ENCODE results near the gene TMA7.
"Not testable (repeated sequence)": the region's sequence is repeated elsewhere in the genome, so short reads cannot be mapped to it uniquely, and the experiment has no call there.

The TMA7 gene

DNA sequence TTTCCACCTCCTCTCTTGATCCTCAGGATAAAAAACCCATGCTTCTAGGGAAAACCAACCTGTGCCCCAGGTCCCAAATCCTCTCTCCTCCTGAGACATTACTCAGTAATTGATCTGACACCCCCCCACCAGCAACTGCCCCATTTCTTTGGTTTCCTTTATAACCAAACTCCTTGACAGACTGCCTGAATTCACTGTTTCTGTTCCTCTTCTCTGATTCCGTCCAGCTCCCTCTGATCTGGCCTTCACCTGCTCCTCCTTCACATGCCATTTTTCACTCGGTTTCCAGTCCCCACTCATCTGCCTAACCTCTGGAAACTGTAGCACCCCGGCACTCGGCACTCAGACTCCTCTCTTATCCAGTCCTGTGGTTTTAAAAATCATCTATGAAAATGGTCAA, 2.2 kb upstream of the TMA7 start:
- no peak for DNase-seq

- DNase-seq: no peak
Observed at GRCh38 chr3:48440590-48440958, 517 bp downstream of the TMA7 start.

GRCh38 chr3:48441940-48442339, 1.9 kb downstream of the TMA7 start:
- DNase-seq: no peak

- no peak for DNase-seq
Observed at GRCh38 chr3:48445277-48445882, 5.3 kb downstream of the TMA7 start.

DNA sequence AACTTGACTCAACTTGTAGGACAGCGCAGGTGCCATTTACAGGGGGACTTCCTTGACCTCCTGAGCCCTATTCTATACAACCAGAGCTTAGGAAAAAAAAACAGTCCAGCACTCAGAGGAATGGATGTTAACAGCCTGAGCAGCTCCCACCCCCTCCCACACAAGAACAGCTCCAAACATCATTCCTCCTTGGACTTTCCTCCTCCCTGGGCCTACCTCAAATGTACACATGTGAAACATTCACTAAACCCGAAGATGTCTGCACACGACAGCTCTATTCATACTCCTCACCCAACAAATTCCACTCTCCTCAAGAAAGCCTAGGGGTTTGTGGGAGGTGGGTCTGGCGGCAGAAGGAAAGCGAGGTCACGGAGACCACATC, 6.0 kb downstream of the TMA7 start:
- no peak for DNase-seq

- peak; percentile 82 for DNase-seq
Observed at GRCh38 chr3:48446425-48447193, 6.6 kb downstream of the TMA7 start, which contains the start of gene ATRIP. Gene ATRIP (plus strand): TSS chr3:48446737. CDS start chr3:48446846, 109 bp downstream.

- DNase-seq: no peak
Observed at GRCh38 chr3:48451270-48451669, 11.2 kb downstream of the TMA7 start.

GRCh38 chr3:48456456-48456855, 16.4 kb downstream of the TMA7 start:
- DNase-seq: no peak

DNA sequence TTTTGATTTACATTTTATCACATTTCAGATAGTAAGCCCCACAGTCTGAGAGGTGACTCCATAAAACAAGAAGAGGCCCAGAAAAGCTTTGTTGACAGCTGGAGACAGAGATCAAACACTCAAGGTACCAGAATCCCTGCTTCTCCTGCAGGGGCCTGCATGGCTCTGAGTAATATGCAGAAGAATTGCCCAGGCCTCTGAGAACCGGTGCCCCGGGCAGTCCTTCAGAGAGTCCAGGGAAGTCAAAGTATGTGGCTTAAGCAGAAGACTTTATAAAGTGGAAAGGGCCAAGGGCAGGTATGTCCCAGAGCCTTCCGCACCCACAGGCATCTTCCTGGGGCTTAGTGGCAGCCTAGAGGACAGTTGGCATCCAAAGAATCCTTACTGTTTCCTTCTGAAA, 19.3 kb downstream of the TMA7 start:
- DNase-seq: no peak

- DNase-seq: no peak
Observed at GRCh38 chr3:48459773-48460516, 19.9 kb downstream of the TMA7 start.

- no peak for DNase-seq
Observed at GRCh38 chr3:48460517-48460902, 20.5 kb downstream of the TMA7 start.

- not testable (repeated sequence) for DNase-seq
Observed at GRCh38 chr3:48461767-48462166, 21.7 kb downstream of the TMA7 start.

DNA sequence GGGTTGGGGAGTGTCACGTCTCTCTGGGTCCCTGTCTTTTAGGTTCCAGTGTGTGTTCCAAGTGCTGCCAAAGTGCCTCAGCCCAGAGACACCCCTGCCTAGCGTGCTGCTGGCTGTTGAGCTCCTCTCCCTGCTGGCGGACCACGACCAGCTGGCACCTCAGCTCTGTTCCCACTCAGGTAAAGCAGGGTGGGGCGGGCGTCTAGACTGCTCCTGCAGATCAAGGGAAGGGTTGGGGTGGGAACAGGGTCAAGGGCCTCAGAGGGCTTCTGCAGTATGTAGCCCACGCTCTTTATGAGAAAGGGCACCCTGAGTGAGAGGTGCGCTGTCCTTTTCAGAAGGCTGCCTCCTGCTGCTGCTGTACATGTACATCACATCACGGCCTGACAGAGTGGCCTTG, 23.6 kb downstream of the TMA7 start:
- no peak for DNase-seq

- DNase-seq: no peak
Observed at GRCh38 chr3:48464713-48465221, 24.7 kb downstream of the TMA7 start.

- no peak for DNase-seq
Observed at GRCh38 chr3:48465237-48465530, 25.1 kb downstream of the TMA7 start.

DNA sequence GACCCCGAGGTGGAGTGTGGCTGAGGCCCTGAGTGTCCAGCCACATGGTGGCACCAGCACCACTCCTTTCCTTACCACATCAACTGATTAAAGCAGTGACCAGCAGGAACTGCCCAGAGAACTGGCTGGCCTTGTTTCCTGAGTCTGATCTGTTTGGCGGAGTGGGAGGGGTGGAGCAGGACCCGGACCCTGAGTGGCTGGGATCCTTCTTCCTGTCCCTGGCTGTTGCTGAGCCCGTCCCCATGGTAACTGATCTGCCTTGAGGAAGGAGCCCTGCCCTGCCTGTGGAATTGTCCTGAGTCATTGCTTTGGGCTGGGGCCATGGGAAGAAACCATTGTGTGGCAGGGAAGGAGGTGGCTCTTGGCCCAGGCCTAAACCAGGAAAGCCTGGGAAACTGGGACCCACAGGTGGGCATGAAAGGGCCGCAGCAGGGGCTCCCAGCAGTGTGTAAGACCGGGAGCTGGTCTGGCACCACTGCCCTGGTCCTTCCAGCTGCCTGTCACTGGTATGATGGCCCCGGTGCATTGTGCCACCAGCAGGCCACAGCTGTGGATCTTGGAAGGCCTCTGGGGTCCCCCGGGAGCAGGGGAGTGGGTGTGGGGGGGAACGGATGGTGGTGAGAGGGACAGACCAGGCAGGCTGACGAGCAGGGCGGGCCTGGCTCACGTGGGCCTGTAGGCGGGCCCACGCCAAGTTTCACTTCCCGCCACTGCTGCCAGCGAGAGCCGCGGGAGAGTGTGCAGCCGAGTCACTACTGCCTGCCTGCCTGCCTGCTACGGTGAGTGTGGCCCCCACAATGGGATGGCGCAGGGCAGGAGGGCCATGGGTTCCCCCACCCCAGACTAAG, 25.7 kb downstream of the TMA7 start:
- peak; percentile 75 for DNase-seq

DNA sequence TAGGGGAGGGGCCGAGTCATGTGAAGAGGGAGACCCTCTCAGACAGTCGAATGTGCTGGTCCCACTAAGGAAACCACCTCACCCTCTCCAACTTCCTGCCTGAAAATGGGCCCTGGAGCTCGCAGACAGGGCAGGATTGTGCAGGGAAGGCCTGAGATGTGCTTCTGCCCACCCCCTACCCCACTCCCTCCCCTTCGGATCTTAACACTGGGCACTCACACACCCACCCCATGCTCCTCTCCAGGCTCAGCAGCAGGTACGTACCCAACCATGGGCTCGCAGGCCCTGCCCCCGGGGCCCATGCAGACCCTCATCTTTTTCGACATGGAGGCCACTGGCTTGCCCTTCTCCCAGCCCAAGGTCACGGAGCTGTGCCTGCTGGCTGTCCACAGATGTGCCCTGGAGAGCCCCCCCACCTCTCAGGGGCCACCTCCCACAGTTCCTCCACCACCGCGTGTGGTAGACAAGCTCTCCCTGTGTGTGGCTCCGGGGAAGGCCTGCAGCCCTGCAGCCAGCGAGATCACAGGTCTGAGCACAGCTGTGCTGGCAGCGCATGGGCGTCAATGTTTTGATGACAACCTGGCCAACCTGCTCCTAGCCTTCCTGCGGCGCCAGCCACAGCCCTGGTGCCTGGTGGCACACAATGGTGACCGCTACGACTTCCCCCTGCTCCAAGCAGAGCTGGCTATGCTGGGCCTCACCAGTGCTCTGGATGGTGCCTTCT, 26.5 kb downstream of the TMA7 start:
- peak; percentile 23 for DNase-seq

DNA sequence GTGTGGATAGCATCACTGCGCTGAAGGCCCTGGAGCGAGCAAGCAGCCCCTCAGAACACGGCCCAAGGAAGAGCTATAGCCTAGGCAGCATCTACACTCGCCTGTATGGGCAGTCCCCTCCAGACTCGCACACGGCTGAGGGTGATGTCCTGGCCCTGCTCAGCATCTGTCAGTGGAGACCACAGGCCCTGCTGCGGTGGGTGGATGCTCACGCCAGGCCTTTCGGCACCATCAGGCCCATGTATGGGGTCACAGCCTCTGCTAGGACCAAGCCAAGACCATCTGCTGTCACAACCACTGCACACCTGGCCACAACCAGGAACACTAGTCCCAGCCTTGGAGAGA, 27.0 kb downstream of the TMA7 start:
- no peak for DNase-seq

DNA sequence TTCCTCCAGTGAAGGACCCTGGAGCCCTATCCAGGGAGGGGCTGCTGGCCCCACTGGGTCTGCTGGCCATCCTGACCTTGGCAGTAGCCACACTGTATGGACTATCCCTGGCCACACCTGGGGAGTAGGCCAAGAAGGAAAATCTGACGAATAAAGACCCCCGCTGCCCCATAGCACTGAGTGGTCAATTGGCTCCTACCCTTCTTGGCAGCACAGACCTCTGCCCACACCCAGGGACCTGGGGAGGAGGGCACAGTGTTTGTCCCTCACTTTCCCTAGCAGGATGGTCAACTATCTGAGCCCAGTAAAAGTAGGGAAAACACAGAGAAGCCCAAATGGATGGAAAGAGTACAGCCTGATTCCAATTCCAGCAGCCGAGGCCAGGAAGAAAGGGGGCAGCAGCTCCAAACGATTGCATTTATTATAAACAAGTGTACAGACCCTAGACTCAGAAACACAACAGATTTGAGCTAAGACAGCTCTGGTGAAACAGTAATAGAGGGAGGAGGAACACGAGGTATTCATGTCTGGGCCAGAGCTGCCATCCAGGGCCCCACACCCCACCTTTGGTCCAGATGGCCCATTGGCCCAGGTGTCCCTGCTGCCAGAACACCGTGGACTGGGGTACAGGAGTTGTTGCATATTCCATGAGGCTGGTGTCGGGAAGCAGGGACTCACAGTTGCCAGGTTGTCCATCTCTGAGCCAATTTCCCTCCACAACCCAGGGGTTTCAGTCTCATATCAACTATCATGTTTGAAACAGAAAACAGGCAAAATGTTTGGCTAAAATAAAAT, 27.6 kb downstream of the TMA7 start:
- no peak for DNase-seq

GRCh38 chr3:48468329-48468731, 28.3 kb downstream of the TMA7 start:
- DNase-seq: no peak

- DNase-seq: no peak
Observed at GRCh38 chr3:48469046-48469915, 29.2 kb downstream of the TMA7 start.

Data from CD4-positive, alpha-beta T cell treated with Interleukin-4 for 4 hours (primary cell).